Right renal pelvis (tissue), 4 donors: ENCODE measurements around the gene ST6GALNAC3. TPM values are rescaled to one million over a fixed set of nuclear protein-coding genes. Genes with fewer than 3 reads are reported as not detected.
"Not testable (repeated sequence)": the region's sequence is repeated elsewhere in the genome, so short reads cannot be mapped to it uniquely, and the experiment has no call there.

Source experiments
- DNase-seq, 4 donors: peaks; one replicate each; pipeline ENCODE4 v3.0.0-alpha.2; 2013; ENCODE audit warnings: low read depth in 4 of 4, low spot score in 3 of 4, missing footprints in 1 of 4
- polyA plus RNA-seq, 4 donors: library from polyadenylated mRNA; unstranded; fragments of 120-200 nt; gene quantifications; one replicate each; pipeline ENCODE4 v1.2.1, GENCODE V29; 2013; ENCODE audit not compliant: insufficient read length in 4 of 4

Gene ST6GALNAC3
- polyA plus RNA-seq, 4 donors = 91.5 to 110 (median 97.8) TPM

DNA sequence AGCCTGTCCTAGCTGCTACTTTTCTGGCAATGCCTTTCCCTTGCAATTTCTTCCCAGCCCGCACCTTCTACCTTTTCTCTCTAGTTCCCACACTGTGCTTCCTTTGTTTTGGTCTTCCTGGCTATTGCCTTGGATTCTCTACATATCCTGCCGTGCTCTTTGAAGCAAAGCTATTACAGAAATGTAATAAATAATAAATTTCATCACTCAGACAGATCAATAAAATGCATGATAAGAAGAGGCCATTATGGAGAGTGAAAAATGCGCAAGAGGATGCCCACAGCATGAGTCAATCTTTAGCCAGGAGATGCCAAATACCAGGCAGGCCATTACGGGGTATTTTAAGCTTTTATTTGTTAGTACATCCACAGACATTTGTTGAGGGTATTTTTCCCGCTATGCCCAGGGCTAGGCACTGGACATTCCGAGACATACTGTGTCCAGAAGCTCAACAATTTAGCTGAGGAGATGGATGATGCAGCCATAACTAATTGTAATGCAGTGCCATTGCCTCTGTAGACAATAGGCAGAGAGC lies 163.6 kb downstream of the ST6GALNAC3 start:
- DNase-seq = no peak

- no peak for DNase-seq
These were observed 164.9 kb downstream of the ST6GALNAC3 start for GRCh38 chr1:76239470-76239918.

GRCh38 chr1:76240316-76240715 lies 165.8 kb downstream of the ST6GALNAC3 start:
- no peak for DNase-seq

GRCh38 chr1:76242587-76242986 lies 168.0 kb downstream of the ST6GALNAC3 start:
- DNase-seq = not testable (repeated sequence)

DNA sequence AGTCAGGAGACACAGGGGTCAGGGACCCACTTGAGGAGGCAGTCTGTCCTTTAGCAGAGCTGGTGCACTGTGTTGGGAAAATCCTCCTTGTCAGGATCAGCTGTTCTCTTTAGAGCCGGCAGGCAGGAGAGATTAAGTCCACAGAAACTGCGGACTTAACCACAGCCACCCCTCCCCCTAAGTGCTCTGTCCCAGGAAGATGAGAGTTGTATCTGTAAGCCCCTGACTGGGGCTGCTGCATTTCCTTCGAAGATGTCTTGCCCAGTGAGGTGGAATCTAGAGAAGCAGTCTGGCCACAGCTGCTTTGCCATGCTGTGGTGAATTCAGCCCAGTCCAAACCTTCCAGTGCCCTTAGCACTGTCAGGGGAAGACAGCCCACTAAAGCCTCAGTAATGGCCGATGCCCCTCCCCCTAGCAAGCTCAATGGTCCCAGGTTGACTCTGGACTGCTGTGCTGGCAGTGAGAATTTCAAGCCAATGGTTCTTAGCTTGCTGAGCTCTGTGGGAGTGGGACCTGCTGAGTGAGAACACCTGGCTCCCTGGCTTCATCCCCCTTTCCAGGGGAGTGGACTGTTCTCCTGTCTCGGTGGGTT lies 172.8 kb downstream of the ST6GALNAC3 start:
- DNase-seq = no peak

GRCh38 chr1:76250271-76250670 lies 175.7 kb downstream of the ST6GALNAC3 start:
- DNase-seq = no peak

DNA sequence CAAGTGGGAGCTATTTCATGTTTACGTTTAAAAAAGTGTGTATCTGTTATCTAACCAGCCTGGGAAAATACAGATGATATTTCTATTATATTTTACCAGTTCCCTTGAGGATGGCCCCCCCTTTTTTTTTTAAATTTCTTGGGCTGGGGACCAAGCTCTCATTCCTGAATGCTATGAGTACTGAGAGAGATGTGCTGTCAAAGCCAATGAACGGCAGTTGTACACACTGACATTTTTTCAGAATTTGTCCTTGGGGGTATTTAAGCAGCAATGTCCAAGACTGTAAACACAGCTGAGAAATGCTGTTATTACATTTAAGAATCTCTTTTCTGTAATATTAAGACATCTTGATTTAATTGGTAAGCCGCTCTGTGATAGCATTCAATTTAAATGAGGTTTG lies 177.9 kb downstream of the ST6GALNAC3 start:
- no peak for DNase-seq

DNA sequence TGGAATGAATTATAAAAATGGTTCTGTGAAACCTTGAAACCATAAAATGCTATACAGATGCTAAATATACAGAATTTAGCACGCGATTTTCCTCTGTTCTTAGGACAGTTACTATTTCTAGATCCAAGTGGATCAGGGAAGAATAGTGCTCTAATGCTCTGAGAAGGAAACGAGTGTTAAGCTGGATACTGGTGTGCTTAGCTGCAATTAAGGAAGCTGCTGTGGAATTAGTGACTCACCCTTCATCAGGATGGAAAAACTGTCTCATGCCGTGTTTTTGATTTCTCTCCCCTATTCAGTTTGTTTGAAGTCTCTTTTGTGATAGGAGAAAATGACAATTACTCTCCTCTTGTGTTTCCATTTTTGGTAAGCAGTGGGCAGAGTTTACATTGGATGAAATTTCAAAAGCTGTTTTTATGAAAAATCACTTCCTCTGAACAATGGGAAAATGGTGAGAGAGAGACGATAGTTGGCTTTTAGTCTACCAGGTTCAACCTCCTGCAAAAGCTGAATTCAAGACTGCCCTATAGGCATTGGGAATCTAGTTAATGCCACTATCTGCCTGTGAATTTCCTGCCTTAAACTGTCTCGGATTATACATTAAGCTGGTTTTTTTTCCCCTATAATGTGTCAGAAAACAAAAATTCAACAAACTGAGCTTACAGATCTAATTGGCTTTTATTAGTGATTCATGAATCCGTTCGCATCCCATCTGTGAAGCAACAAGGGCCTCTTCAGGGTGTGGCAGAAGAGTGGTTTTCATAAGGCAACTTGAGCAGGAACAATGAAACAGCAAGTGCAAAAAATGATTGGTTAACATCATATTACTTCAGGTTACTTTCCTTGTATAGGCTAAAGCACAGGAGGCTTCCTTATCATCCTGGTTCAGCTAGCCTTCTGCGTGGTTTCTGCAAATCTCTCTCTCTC lies 179.8 kb downstream of the ST6GALNAC3 start:
- DNase-seq = no peak

GRCh38 chr1:76256289-76257223 lies 182.0 kb downstream of the ST6GALNAC3 start:
- DNase-seq = no peak

- no peak for DNase-seq
These were observed 183.3 kb downstream of the ST6GALNAC3 start for GRCh38 chr1:76257823-76258222.

DNA sequence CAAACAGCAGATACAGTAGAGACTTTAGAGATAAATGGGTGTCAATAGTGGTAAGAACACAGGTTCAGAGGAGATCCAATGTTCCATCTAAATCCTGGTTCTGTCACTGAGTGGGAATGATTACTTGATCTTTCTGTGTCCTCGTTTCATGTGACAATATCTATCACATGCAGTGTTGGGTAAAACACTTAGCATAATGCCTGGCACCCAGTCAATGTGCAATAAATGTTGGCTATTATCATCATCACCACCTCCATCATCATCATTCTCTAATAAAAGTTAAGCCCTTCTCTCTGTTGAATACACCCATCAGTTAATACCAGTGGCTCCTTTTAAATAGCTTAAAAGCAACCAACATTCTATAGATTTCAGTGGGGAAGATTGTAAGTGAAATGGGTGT lies 184.7 kb downstream of the ST6GALNAC3 start:
- no peak for DNase-seq

- DNase-seq = no peak
These were observed 185.7 kb downstream of the ST6GALNAC3 start for GRCh38 chr1:76260279-76260678.

- DNase-seq = no peak
These were observed 188.1 kb downstream of the ST6GALNAC3 start for GRCh38 chr1:76262601-76263000.

GRCh38 chr1:76264642-76265041 lies 190.1 kb downstream of the ST6GALNAC3 start:
- DNase-seq = no peak

DNA sequence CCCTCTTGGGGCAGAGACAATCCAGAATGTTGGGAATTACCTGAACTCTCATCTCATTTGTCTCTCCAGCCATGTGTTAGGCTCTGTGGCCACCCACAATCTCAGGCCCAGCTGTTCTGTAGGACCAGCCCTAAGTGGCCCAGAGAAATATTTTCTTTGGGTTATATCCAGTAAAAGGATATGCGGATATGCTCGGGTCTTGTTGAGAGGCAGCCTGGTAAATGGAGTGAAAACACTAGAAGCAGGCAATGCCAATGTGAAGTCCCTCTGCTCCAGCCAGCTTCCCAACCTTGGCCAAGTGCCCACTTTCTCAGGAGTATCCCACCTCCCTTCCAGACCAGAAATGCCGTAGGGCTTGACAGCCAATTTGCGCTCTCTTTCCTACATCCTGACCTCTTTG lies 192.2 kb downstream of the ST6GALNAC3 start:
- DNase-seq = no peak

- no peak for DNase-seq
These were observed 193.1 kb downstream of the ST6GALNAC3 start for GRCh38 chr1:76267631-76268030.

DNA sequence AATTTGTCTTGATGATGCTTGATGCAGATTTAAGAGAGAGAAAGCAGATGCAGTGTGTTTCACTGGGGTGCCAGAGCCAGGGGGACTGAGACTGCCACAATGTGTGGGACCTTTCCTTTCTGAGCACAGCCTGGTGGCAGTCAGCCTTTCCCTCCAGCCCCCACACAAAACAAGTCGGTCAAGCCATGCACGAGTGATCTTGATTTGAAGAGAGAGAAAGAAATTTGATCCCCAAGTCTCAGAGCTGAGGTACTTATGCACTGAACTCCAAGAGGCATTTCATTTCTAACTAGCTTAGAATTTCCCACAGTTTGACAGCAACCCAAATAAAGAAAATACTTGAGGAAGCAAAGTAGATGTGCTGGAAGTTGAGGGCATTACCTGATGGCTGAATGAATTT lies 193.8 kb downstream of the ST6GALNAC3 start:
- peak in 3 of 4 donors; percentile 45 to 71 (median 71) for DNase-seq

DNA sequence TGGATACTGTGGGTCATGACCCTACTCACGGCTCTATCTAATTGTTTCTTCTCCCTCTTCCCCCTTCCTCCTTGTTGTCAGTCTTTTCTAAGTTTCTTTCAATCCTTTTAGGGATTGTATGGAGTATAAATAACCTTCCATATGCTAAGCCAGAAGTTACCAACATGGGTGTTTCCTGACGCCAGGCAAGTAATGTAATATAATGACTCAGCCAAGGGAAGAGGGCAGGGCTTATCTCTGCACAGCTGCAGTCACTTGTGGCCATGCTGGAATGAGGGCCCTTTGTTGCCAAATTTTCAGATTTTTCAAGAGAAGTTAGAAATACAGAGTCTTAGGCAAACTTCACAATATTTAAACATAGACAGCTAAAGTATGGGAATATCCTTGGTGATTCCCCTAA lies 194.6 kb downstream of the ST6GALNAC3 start:
- no peak for DNase-seq

DNA sequence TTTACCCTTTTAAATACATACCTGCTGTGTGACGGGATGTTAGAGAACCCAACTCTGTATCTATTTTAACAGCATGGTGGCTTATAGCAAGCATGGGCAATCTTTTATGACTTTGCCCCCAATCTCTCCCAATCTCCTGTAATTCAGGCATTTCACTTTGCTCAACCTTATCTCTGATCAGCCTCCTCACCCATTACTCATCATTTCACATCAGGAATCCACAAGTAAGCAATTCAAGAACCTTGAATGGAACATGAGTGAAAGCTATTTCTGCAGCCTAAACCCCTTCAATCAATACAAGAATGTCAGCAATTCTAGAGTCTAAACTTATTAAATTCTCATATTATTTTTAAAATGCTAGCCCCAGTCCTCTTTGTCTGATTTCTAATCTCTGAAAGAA lies 199.8 kb downstream of the ST6GALNAC3 start:
- DNase-seq = no peak

GRCh38 chr1:76274718-76275117 lies 200.2 kb downstream of the ST6GALNAC3 start:
- no peak for DNase-seq

GRCh38 chr1:76278711-76279100 lies 204.2 kb downstream of the ST6GALNAC3 start:
- DNase-seq = no peak
